Measurements from ENCODE around the gene SLC39A11. TPM values are rescaled to one million over a fixed set of nuclear protein-coding genes. Genes with fewer than 3 reads are reported as not detected.

SLC39A11 gene
- polyA plus RNA-seq, 1 of the 3 experiments (the other 2 are of a cell fraction) = 23.5 TPM

DNA sequence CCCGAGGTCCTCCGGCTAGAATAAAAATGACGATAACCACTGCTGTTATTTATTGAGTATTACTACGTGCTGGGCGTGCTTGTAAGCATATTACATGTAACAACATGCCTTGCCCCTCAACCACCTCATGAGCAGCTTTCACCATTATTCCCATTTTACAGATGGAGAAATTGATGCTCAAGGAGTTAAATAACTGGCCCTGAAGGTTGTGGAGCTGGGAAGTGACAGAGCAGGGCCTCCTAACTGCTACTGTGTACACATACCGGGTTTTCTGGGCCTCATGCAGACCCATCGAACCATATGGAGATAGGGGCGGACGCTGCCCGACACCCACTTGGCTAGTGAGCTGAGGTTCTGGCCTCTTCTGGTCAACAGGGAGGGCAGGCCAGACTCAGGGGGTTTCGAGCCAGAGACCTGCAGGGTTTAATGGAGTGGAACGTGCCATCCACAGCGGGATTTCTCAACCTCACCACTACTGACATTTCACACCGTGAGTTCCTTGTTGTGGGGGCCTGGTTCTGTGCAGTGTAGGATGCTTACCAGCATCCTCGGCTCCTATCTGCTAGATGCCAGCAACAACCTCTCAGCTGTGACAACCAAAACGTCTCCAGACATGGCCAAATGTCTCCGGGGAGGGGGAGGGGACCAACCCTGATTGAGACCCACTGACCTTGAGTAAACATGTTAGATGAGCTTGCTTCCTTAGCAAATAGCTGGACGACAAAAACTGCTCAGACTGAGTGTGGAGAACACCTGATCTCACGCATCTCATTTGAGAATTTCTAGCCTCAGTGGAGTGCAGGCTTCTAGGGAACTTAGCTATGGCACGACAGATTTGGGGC lies 432.0 kb downstream of the SLC39A11 start:
- H3K4me1 ChIP-seq (ENCODE audit: control insufficient read depth in 1 of 2, insufficient read depth in 2 of 2, low read depth in 1 of 2, low read length in 1 of 2) = peaks cover 7 to 10% of the 10 kb centered on the region in 2 experiments; a peak in 2 of 4 replicates
- no peaks in the 10 kb centered on the region for H3K9me3 ChIP-seq
- no peak overlapping the region for H3K4me2 ChIP-seq
- TF ChIP-seq NRF1 (IDR thresholded peaks at IDR 0.05; ENCODE audit: low read depth, low read length) (no peak), POLR2AphosphoS5 (IDR thresholded peaks at IDR 0.05; ENCODE audit: low read depth, low read length) (no peak), RCOR1 (IDR thresholded peaks at IDR 0.05; ENCODE audit: low read length) (no peak), RXRA (IDR thresholded peaks at IDR 0.05; ENCODE audit: borderline replicate concordance, low read depth) (no peak)
- TF ChIP-seq, protein P1, sequence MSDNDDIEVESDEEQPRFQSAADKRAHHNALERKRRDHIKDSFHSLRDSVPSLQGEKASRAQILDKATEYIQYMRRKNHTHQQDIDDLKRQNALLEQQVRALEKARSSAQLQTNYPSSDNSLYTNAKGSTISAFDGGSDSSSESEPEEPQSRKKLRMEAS (IDR thresholded peaks at IDR 0.05; ENCODE audit: low read depth) = no peak
- H3F3A ChIP-seq (replicated peaks; ENCODE audit: insufficient read depth) = no peaks in the 10 kb centered on the region
- ChIA-PET CTCF (interaction anchor here (0.7 to 2.9 kb wide), 8 partner anchors 8 to 103 kb away, joined by 3 to 13 read pairs (median 4); no protein-coding TSS in a partner anchor), POLR2A (no interaction called here)
- H3K36me3 ChIP-seq (replicated peaks in 1 of 2; ENCODE audit: control insufficient read depth in 1 of 2, insufficient read depth in 2 of 2, low read length in 1 of 2) = no peaks in the 10 kb centered on the region
- H3K9ac ChIP-seq = no peak overlapping the region
- no peaks in the 10 kb centered on the region for H3K27me3 ChIP-seq (ENCODE audit: insufficient read depth)
- no peak overlapping the region for H2AFZ ChIP-seq (ENCODE audit: low read depth)
- no peak overlapping the region for H3K4me3 ChIP-seq (ENCODE audit: low read depth in 2 of 2, low read length in 1 of 2)
- H3K79me2 ChIP-seq (ENCODE audit: insufficient read depth) = no peaks in the 10 kb centered on the region
- H3K27ac ChIP-seq (ENCODE audit: low read depth in 2 of 2, low read length in 1 of 2) = no peak overlapping the region
- H4K20me1 ChIP-seq (ENCODE audit: insufficient read depth) = no peaks in the 10 kb centered on the region
- H3K9me2 ChIP-seq = no peaks in the 10 kb centered on the region
- 91% methylated on average over 19 of the region's 20 CpGs for WGBS (ENCODE audit: low lambda C conversion rate)
- DNase-seq = no peak

DNA sequence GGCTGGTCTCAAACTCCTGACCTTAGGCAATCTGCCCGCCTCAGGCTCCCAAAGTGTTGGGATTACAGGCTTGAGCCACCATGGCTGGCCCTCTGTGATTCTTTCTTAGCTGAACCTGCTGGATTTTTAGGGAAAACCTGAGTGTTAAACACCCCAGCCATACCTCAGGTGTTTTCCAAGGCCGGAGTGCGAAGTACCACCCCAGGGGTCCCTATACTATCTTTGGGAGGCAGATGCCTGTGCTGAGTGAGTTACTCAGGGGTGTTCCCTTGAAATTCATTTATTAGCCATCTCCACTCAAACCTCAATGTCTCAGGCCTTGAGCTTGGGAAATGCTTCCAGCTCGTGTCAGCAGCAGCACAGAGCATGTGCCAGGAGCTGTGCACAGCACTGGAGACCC lies 432.7 kb downstream of the SLC39A11 start:
- POLR2A ChIA-PET = no interaction called here
- H3K4me2 ChIP-seq = no peak overlapping the region
- CTCF ChIA-PET = interaction anchor here (1.1 to 2.9 kb wide), 5 partner anchors 9 to 103 kb away, joined by 3 to 13 read pairs (median 5); no protein-coding TSS in a partner anchor
- no peak overlapping the region for H3K9ac ChIP-seq
- no peak for DNase-seq
- no peak overlapping the region for H3K27ac ChIP-seq (ENCODE audit: low read depth in 2 of 2, low read length in 1 of 2)
- no peaks in the 10 kb centered on the region for H3F3A ChIP-seq (replicated peaks; ENCODE audit: insufficient read depth)
- peaks cover 7 to 10% of the 10 kb centered on the region in 2 experiments; a peak in 2 of 4 replicates for H3K4me1 ChIP-seq (ENCODE audit: control insufficient read depth in 1 of 2, insufficient read depth in 2 of 2, low read depth in 1 of 2, low read length in 1 of 2)
- TF ChIP-seq, protein P2, sequence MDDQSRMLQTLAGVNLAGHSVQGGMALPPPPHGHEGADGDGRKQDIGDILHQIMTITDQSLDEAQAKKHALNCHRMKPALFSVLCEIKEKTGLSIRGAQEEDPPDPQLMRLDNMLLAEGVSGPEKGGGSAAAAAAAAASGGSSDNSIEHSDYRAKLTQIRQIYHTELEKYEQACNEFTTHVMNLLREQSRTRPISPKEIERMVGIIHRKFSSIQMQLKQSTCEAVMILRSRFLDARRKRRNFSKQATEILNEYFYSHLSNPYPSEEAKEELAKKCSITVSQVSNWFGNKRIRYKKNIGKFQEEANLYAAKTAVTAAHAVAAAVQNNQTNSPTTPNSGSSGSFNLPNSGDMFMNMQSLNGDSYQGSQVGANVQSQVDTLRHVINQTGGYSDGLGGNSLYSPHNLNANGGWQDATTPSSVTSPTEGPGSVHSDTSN (IDR thresholded peaks at IDR 0.05) = no peak
- no peak for TF ChIP-seq FOSL2 (IDR thresholded peaks at IDR 0.05; ENCODE audit: borderline replicate concordance, low read depth)
- no peak for TF ChIP-seq NRF1 (IDR thresholded peaks at IDR 0.05; ENCODE audit: low read depth, low read length)
- no peak for TF ChIP-seq RXRA (IDR thresholded peaks at IDR 0.05; ENCODE audit: borderline replicate concordance, low read depth)
- TF ChIP-seq GABPA (IDR thresholded peaks at IDR 0.05; ENCODE audit: low read depth) = no peak
- no peak for TF ChIP-seq SIN3A (IDR thresholded peaks at IDR 0.05; ENCODE audit: borderline replicate concordance, low read depth, low read length)
- TF ChIP-seq JUND (IDR thresholded peaks at IDR 0.05) = no peak
- TF ChIP-seq RFX5 (IDR thresholded peaks at IDR 0.05; ENCODE audit: low read length) = no peak
- no peak for TF ChIP-seq SMC3 (IDR thresholded peaks at IDR 0.05; ENCODE audit: low read depth, low read length)
- no peak for TF ChIP-seq POLR2AphosphoS5 (IDR thresholded peaks at IDR 0.05; ENCODE audit: low read depth, low read length)
- no peak for TF ChIP-seq GATA2 (CRISPR knock-in tag; IDR thresholded peaks at IDR 0.05)
- no peaks in the 10 kb centered on the region for H3K79me2 ChIP-seq (ENCODE audit: insufficient read depth)
- no peak overlapping the region for H2AFZ ChIP-seq (ENCODE audit: low read depth)
- H3K27me3 ChIP-seq (ENCODE audit: insufficient read depth) = no peaks in the 10 kb centered on the region
- WGBS (ENCODE audit: low lambda C conversion rate) = 82% methylated on average over 4 of the region's 4 CpGs
- H3K36me3 ChIP-seq (replicated peaks in 1 of 2; ENCODE audit: control insufficient read depth in 1 of 2, insufficient read depth in 2 of 2, low read length in 1 of 2) = no peaks in the 10 kb centered on the region
- no peaks in the 10 kb centered on the region for H3K9me3 ChIP-seq
- H3K4me3 ChIP-seq (ENCODE audit: low read depth in 2 of 2, low read length in 1 of 2) = no peak overlapping the region
- no peaks in the 10 kb centered on the region for H3K9me2 ChIP-seq
- no peaks in the 10 kb centered on the region for H4K20me1 ChIP-seq (ENCODE audit: insufficient read depth)
